HL-60/S4 treated with phorbol 12-myristate 13-acetate at 8.2 ng/mL for 4 days and 3 days (cell line): ENCODE measurements around the gene MAPT.
"Not testable (repeated sequence)": the region's sequence is repeated elsewhere in the genome, so short reads cannot be mapped to it uniquely, and the experiment has no call there.

ENCODE experiments used
- in situ Hi-C: fragments of 300-500 bp; cut with MboI; formaldehyde crosslinking; loops from 2 replicates; pipeline ENCODE4 v1.15.0; 2022; ENCODE audit warnings: low sequenced_read_pairs

The MAPT gene

DNA sequence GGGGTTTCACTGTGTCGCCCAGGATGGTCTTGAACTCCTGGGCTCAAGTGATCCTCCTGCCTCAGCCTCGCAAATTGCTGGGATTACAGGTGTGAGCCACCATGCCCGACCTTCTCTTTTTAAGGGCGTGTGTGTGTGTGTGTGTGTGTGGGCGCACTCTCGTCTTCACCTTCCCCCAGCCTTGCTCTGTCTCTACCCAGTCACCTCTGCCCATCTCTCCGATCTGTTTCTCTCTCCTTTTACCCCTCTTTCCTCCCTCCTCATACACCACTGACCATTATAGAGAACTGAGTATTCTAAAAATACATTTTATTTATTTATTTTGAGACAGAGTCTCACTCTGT lies 108.6 kb downstream of the MAPT start:
- in situ Hi-C loops = no loop called here

DNA sequence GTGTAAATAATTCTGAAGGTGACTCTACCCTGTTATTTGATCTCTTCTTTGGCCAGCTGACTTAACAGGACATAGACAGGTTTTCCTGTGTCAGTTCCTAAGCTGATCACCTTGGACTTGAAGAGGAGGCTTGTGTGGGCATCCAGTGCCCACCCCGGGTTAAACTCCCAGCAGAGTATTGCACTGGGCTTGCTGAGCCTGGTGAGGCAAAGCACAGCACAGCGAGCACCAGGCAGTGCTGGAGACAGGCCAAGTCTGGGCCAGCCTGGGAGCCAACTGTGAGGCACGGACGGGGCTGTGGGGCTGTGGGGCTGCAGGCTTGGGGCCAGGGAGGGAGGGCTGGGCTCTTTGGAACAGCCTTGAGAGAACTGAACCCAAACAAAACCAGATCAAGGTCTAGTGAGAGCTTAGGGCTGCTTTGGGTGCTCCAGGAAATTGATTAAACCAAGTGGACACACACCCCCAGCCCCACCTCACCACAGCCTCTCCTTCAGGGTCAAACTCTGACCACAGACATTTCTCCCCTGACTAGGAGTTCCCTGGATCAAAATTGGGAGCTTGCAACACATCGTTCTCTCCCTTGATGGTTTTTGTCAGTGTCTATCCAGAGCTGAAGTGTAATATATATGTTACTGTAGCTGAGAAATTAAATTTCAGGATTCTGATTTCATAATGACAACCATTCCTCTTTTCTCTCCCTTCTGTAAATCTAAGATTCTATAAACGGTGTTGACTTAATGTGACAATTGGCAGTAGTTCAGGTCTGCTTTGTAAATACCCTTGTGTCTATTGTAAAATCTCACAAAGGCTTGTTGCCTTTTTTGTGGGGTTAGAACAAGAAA lies 109.8 kb downstream of the MAPT start:
- in situ Hi-C loops = no loop called here

DNA sequence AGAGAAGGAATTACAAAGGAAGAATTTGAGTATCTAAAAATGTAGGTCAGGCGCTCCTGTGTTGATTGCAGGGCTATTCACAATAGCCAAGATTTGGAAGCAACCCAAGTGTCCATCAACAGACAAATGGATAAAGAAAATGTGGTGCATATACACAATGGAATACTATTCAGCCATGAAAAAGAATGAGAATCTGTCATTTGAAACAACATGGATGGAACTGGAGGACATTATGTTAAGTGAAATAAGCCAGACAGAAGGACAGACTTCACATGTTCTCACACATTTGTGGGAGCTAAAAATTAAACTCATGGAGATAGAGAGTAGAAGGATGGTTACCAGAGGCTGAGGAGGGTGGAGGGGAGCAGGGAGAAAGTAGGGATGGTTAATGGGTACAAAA lies 111.7 kb downstream of the MAPT start:
- in situ Hi-C loops = not testable (repeated sequence)

DNA sequence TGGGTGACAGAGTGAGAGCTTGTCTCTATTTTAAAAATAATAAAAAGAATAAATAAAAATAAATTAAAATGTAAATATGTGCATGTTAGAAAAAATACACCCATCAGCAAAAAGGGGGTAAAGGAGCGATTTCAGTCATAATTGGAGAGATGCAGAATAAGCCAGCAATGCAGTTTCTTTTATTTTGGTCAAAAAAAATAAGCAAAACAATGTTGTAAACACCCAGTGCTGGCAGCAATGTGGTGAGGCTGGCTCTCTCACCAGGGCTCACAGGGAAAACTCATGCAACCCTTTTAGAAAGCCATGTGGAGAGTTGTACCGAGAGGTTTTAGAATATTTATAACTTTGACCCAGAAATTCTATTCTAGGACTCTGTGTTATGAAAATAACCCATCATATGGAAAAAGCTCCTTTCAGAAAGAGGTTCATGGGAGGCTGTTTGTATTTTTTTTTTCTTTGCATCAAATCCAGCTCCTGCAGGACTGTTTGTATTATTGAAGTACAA lies 113.2 kb downstream of the MAPT start:
- in situ Hi-C loops = no loop called here

DNA sequence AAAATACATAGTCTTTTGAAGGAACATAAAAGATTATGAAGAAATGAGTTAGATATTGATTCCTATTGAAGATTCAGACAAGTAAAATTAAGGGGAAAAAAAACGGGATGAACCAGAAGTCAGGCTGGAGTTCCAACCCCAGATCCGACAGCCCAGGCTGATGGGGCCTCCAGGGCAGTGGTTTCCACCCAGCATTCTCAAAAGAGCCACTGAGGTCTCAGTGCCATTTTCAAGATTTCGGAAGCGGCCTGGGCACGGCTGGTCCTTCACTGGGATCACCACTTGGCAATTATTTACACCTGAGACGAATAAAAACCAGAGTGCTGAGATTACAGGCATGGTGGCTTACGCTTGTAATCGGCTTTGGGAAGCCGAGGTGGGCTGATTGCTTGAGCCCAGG lies 114.2 kb downstream of the MAPT start:
- in situ Hi-C loops = no loop called here

DNA sequence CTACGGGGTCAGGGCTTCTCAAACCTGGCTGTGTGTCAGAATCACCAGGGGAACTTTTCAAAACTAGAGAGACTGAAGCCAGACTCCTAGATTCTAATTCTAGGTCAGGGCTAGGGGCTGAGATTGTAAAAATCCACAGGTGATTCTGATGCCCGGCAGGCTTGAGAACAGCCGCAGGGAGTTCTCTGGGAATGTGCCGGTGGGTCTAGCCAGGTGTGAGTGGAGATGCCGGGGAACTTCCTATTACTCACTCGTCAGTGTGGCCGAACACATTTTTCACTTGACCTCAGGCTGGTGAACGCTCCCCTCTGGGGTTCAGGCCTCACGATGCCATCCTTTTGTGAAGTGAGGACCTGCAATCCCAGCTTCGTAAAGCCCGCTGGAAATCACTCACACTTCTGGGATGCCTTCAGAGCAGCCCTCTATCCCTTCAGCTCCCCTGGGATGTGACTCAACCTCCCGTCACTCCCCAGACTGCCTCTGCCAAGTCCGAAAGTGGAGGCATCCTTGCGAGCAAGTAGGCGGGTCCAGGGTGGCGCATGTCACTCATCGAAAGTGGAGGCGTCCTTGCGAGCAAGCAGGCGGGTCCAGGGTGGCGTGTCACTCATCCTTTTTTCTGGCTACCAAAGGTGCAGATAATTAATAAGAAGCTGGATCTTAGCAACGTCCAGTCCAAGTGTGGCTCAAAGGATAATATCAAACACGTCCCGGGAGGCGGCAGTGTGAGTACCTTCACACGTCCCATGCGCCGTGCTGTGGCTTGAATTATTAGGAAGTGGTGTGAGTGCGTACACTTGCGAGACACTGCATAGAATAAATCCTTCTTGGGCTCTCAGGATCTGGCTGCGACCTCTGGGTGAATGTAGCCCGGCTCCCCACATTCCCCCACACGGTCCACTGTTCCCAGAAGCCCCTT lies 115.6 kb downstream of the MAPT start:
- in situ Hi-C loops = no loop called here

DNA sequence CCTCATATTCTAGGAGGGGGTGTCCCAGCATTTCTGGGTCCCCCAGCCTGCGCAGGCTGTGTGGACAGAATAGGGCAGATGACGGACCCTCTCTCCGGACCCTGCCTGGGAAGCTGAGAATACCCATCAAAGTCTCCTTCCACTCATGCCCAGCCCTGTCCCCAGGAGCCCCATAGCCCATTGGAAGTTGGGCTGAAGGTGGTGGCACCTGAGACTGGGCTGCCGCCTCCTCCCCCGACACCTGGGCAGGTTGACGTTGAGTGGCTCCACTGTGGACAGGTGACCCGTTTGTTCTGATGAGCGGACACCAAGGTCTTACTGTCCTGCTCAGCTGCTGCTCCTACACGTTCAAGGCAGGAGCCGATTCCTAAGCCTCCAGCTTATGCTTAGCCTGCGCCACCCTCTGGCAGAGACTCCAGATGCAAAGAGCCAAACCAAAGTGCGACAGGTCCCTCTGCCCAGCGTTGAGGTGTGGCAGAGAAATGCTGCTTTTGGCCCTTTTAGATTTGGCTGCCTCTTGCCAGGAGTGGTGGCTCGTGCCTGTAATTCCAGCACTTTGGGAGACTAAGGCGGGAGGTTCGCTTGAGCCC lies 116.3 kb downstream of the MAPT start:
- in situ Hi-C loops = no loop called here

DNA sequence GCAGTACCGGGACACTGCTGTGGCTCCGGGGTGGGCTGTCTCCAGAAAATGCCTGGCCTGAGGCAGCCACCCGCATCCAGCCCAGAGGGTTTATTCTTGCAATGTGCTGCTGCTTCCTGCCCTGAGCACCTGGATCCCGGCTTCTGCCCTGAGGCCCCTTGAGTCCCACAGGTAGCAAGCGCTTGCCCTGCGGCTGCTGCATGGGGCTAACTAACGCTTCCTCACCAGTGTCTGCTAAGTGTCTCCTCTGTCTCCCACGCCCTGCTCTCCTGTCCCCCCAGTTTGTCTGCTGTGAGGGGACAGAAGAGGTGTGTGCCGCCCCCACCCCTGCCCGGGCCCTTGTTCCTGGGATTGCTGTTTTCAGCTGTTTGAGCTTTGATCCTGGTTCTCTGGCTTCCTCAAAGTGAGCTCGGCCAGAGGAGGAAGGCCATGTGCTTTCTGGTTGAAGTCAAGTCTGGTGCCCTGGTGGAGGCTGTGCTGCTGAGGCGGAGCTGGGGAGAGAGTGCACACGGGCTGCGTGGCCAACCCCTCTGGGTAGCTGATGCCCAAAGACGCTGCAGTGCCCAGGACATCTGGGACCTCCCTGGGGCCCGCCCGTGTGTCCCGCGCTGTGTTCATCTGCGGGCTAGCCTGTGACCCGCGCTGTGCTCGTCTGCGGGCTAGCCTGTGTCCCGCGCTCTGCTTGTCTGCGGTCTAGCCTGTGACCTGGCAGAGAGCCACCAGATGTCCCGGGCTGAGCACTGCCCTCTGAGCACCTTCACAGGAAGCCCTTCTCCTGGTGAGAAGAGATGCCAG lies 117.6 kb downstream of the MAPT start:
- in situ Hi-C loops = no loop called here

DNA sequence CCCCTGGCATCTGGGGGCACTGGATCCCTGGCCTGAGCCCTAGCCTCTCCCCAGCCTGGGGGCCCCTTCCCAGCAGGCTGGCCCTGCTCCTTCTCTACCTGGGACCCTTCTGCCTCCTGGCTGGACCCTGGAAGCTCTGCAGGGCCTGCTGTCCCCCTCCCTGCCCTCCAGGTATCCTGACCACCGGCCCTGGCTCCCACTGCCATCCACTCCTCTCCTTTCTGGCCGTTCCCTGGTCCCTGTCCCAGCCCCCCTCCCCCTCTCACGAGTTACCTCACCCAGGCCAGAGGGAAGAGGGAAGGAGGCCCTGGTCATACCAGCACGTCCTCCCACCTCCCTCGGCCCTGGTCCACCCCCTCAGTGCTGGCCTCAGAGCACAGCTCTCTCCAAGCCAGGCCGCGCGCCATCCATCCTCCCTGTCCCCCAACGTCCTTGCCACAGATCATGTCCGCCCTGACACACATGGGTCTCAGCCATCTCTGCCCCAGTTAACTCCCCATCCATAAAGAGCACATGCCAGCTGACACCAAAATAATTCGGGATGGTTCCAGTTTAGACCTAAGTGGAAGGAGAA lies 118.2 kb downstream of the MAPT start:
- in situ Hi-C loops = no loop called here

DNA sequence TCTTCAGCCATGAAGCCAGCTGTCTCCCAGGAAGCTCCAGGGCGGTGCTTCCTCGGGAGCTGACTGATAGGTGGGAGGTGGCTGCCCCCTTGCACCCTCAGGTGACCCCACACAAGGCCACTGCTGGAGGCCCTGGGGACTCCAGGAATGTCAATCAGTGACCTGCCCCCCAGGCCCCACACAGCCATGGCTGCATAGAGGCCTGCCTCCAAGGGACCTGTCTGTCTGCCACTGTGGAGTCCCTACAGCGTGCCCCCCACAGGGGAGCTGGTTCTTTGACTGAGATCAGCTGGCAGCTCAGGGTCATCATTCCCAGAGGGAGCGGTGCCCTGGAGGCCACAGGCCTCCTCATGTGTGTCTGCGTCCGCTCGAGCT lies 118.8 kb downstream of the MAPT start:
- in situ Hi-C loops = no loop called here

DNA sequence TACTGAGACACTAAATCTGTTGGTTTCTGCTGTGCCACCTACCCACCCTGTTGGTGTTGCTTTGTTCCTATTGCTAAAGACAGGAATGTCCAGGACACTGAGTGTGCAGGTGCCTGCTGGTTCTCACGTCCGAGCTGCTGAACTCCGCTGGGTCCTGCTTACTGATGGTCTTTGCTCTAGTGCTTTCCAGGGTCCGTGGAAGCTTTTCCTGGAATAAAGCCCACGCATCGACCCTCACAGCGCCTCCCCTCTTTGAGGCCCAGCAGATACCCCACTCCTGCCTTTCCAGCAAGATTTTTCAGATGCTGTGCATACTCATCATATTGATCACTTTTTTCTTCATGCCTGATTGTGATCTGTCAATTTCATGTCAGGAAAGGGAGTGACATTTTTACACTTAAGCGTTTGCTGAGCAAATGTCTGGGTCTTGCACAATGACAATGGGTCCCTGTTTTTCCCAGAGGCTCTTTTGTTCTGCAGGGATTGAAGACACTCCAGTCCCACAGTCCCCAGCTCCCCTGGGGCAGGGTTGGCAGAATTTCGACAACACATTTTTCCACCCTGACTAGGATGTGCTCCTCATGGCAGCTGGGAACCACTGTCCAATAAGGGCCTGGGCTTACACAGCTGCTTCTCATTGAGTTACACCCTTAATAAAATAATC lies 119.3 kb downstream of the MAPT start:
- in situ Hi-C loops = no loop called here

DNA sequence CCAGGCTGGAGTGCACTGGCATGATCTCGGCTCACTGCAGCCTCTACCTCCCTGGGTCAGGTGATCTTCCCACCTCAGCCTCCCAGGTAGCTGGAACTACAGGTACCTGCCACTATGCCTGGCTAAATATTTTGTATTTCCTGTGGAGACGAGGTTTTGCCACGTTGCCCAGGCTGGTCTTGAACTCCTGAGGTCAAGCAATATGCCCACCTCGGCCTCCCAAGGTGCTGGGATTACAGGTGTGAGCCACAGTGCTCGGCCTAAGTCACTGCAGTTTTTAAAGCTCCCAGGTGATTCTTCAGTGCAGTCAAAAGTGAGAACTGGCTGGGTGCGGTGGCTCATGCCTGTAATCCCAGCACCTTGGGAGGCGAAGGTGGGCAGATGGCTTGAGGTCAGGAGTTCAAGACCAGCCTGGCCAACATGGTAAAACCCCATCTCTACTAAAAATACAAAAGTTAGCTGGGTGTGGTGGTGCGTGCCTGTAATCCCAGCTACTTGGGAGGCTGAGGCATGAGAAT lies 125.1 kb downstream of the MAPT start:
- in situ Hi-C loops = not testable (repeated sequence)

DNA sequence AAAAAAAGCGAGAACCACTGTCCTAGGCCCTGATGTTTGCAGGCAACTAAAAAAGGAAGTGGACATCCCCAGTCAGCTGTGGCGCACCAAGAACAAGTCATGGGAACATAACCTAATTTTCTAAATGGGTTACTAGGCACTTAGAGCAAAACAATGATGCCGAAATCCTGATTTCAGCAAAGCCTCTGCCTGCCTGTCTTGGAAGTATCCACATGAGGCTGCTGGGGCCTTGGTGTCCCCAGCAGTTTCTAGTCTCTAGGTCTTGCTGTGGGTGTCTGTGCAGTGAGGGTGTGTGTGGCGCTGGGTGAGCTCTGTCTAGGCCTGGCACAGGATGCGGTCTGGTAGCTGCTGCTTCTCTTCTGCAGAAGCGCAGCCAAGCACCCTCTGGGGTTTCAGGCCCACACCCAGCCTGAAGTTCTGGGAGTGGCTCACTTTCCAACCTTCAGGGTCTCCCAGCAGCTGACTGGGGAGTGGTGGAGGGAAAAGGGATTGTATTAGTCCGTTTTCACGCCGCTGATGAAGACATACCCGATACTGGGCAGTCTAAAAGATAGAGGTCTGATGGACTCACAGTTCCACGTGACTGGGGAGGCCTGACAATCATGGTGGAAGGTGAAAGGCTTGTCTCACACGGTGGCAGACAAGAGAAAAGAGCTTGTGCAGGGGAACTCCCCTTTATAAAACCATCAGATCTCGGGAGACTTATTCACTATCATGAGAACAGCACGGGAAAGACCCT lies 125.8 kb downstream of the MAPT start:
- in situ Hi-C loops = no loop called here

DNA sequence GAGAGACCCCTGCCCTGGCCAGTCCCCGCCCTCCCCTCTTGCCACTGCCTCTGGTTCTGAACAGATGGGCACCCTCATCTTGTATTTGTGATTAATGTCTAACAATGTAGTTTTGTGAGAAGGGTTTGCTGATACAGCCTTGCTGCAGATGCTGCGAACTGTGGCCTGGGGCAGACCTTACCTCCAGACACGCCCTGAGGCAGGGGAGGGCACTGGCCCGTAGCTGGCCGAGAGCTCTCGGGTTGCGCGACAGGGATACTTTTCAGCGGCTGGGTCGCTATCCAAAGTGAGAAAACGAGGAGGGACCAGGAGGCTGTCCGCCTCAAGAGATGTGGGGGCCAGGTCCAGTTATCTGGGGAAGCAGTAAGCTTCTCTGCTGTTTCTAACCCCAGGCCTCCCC lies 126.6 kb downstream of the MAPT start:
- in situ Hi-C loops = no loop called here

DNA sequence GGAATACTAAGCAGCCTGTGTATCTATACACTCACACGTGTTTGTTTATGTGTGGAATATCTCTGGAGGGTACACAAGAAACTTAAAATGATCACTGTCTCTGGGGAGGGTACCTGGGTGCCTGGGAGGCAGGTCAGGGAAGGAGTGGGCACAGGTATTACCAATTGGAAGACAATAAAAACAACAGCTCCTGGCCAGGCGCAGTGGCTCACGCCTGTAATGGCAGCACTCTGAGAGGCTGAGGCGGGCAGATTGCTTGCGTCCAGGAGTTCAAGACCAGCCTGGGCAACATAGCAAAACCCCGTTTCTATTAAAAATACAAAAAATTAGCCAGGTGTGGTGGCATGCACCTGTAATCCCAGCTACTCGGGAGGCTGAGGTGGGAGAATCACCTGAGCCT lies 129.0 kb downstream of the MAPT start:
- in situ Hi-C loops = not testable (repeated sequence)

DNA sequence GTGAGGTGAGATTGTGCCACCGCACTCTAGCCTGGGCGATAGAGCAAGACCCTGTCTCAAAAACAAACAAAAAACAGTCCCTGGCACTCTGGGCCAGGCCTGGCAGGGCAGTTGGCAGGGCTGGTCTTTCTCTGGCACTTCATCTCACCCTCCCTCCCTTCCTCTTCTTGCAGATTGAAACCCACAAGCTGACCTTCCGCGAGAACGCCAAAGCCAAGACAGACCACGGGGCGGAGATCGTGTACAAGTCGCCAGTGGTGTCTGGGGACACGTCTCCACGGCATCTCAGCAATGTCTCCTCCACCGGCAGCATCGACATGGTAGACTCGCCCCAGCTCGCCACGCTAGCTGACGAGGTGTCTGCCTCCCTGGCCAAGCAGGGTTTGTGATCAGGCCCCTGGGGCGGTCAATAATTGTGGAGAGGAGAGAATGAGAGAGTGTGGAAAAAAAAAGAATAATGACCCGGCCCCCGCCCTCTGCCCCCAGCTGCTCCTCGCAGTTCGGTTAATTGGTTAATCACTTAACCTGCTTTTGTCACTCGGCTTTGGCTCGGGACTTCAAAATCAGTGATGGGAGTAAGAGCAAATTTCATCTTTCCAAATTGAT lies 129.5 kb downstream of the MAPT start:
- in situ Hi-C loops = no loop called here

DNA sequence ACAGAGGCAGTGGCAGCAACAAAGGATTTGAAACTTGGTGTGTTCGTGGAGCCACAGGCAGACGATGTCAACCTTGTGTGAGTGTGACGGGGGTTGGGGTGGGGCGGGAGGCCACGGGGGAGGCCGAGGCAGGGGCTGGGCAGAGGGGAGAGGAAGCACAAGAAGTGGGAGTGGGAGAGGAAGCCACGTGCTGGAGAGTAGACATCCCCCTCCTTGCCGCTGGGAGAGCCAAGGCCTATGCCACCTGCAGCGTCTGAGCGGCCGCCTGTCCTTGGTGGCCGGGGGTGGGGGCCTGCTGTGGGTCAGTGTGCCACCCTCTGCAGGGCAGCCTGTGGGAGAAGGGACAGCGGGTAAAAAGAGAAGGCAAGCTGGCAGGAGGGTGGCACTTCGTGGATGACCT lies 130.2 kb downstream of the MAPT start:
- in situ Hi-C loops = no loop called here

DNA sequence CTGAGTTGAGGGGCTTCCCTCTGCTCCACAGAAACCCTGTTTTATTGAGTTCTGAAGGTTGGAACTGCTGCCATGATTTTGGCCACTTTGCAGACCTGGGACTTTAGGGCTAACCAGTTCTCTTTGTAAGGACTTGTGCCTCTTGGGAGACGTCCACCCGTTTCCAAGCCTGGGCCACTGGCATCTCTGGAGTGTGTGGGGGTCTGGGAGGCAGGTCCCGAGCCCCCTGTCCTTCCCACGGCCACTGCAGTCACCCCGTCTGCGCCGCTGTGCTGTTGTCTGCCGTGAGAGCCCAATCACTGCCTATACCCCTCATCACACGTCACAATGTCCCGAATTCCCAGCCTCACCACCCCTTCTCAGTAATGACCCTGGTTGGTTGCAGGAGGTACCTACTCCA lies 130.7 kb downstream of the MAPT start:
- in situ Hi-C loops = no loop called here
